Measurements from ENCODE around the gene CMYA5.

- TF ChIP-seq, protein P1, sequence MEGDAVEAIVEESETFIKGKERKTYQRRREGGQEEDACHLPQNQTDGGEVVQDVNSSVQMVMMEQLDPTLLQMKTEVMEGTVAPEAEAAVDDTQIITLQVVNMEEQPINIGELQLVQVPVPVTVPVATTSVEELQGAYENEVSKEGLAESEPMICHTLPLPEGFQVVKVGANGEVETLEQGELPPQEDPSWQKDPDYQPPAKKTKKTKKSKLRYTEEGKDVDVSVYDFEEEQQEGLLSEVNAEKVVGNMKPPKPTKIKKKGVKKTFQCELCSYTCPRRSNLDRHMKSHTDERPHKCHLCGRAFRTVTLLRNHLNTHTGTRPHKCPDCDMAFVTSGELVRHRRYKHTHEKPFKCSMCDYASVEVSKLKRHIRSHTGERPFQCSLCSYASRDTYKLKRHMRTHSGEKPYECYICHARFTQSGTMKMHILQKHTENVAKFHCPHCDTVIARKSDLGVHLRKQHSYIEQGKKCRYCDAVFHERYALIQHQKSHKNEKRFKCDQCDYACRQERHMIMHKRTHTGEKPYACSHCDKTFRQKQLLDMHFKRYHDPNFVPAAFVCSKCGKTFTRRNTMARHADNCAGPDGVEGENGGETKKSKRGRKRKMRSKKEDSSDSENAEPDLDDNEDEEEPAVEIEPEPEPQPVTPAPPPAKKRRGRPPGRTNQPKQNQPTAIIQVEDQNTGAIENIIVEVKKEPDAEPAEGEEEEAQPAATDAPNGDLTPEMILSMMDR (conservative IDR thresholded peaks at IDR 0.05; ENCODE audit: low read depth, low read length), result no peak
- TF ChIP-seq POLR2A (IDR thresholded peaks at IDR 0.05; ENCODE audit: low read depth, low read length), result no peak
- TF ChIP-seq FOS (IDR thresholded peaks at IDR 0.05; ENCODE audit: low read depth, low read length), result no peak
- TF ChIP-seq CHD1 (IDR thresholded peaks at IDR 0.05; ENCODE audit: low read depth, low read length), result no peak
- no peak for TF ChIP-seq MAFK (IDR thresholded peaks at IDR 0.05; ENCODE audit: low read depth, low read length)
- no peak for TF ChIP-seq RFX5 (IDR thresholded peaks at IDR 0.05; ENCODE audit: low read depth, low read length)
- TF ChIP-seq, protein P2, sequence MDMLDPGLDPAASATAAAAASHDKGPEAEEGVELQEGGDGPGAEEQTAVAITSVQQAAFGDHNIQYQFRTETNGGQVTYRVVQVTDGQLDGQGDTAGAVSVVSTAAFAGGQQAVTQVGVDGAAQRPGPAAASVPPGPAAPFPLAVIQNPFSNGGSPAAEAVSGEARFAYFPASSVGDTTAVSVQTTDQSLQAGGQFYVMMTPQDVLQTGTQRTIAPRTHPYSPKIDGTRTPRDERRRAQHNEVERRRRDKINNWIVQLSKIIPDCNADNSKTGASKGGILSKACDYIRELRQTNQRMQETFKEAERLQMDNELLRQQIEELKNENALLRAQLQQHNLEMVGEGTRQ (IDR thresholded peaks at IDR 0.05; ENCODE audit: low read depth, low read length), result no peak
- no peak for TF ChIP-seq RCOR1 (IDR thresholded peaks at IDR 0.05; ENCODE audit: insufficient replicate concordance, low read length)
These were observed 148.3 kb downstream of the CMYA5 start for GRCh38 chr5:79837761-79838551.
